PFSK-1 (cell line): Measurements from ENCODE around the gene TMEM14B.

Experiments used
- POLR2AphosphoS5 ChIP-seq: IDR thresholded peaks from 2 replicates; pipeline ENCODE4 v1.6.1; 2012; ENCODE audit warnings: low read depth, mild to moderate bottlenecking, control low read depth, low read length, moderate library complexity
- TAF1 ChIP-seq: IDR thresholded peaks from 2 replicates; pipeline ENCODE4 v1.6.1; 2012; ENCODE audit warnings: low read length, control low read depth, borderline replicate concordance; ENCODE audit not compliant: insufficient read depth

DNA sequence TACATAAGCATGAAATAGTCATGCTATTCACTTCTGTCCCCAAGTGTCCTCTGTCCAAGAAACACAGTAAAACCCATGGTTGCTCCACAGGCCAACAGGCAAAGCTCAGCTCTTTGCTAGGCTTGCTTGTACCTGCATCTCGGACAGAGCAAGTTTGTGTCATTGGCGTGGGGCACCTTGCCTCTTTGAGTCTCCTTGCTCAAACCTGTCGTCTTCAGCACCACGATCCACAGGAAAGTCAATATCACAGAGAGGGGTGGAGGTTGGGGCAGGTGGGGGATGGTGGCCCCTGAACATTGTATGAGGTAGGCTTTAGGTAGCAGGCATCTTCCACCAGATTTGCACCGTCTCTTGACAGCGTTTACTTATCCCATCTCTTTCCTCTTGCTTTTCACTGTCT lies 4.1 kb upstream of the TMEM14B start:
- no peak for TF ChIP-seq TAF1
- no peak for TF ChIP-seq POLR2AphosphoS5
